Endothelial cell of umbilical vein (primary cell): ENCODE results near the gene PSMB2. TPM values are rescaled to one million over a fixed set of nuclear protein-coding genes. Genes with fewer than 3 reads are reported as not detected.

Source experiments
- BruUV-seq: library from RNA; stranded (reverse); fragments of 400-500 nt; replicated peaks from 2 replicates; lab custom pipeline; 2021; lab: Mats Ljungman, UMichigan
- CTCF ChIA-PET: fragments of 300-600, 350-600 bp; sonication (Branson Sonifier 250); formaldehyde crosslinking; loops from one replicate; lab custom pipeline; 2021; ENCODE audit warnings: antibody characterized with exemption, inconsistent platforms; lab: Charles Lee
- POLR2A ChIA-PET: fragments of 300-600, 350-600 bp; sonication (Branson Sonifier 250); formaldehyde crosslinking; loops from one replicate; lab custom pipeline; 2021; ENCODE audit warnings: antibody characterized with exemption, inconsistent platforms; lab: Charles Lee
- DNase-seq: peaks from one replicate; pipeline ENCODE4 v3.0.0-alpha.2; 2011; ENCODE audit warnings: low read depth, low spot score
- FAIRE-seq: peaks from 2 replicates; lab custom pipeline; 2011; peaks lifted over from hg19 to GRCh38; lab: Jason Lieb, UNC
- H2AFZ ChIP-seq: 2 replicates; pipeline ENCODE4 v1.6.0; 2012; ENCODE audit warnings: low read depth, low read length, control low read depth, inconsistent platforms
- H3K27ac ChIP-seq: 2 replicates; pipeline ENCODE4 v1.5.1; 2011; ENCODE audit warnings: low read depth, mild to moderate bottlenecking, control low read depth, low read length, moderate library complexity; ENCODE audit not compliant: insufficient read depth
- H3K27me3 ChIP-seq, 2 experiments: 2 replicates each; pipeline versions ENCODE4 v1.6.0 to v1.6.1; 2011; ENCODE audit warnings: low read length in 2 of 2, mixed read lengths in 1 of 2; ENCODE audit not compliant: control insufficient read depth in 2 of 2, insufficient read depth in 2 of 2
- H3K36me3 ChIP-seq, 2 experiments: 2 replicates in 1 of 2; 3 replicates in 1 of 2; pipeline ENCODE4 v1.5.1; 2011; ENCODE audit warnings: low read length in 2 of 2, mild to moderate bottlenecking in 1 of 2, moderate library complexity in 1 of 2; ENCODE audit not compliant: control insufficient read depth in 2 of 2, insufficient read depth in 2 of 2; ENCODE audit errors: extremely low read depth in 1 of 2
- H3K4me1 ChIP-seq: 3 replicates; pipeline ENCODE4 v1.5.1; 2011; ENCODE audit warnings: mild to moderate bottlenecking, low read length; ENCODE audit not compliant: control insufficient read depth, insufficient read depth; ENCODE audit errors: extremely low read depth
- H3K4me2 ChIP-seq: 2 replicates; pipeline ENCODE4 v1.6.1; 2011; ENCODE audit warnings: low read length, control low read depth, mixed read lengths; ENCODE audit not compliant: insufficient read depth
- H3K4me3 ChIP-seq, 3 experiments: fragments of 200-600 bp in 1 of 3; sonication (generic), shearing (Covaris generic) in 1 of 3; replicated peaks in 1 of 3; 2 replicates each; pipeline ENCODE4 v1.5.1; 2011 to 2016; ENCODE audit warnings: control low read depth in 3 of 3, low read length in 3 of 3, mild to moderate bottlenecking in 2 of 3, inconsistent platforms in 1 of 3, low read depth in 1 of 3, moderate library complexity in 1 of 3; ENCODE audit not compliant: insufficient read depth in 1 of 3
- H3K79me2 ChIP-seq: 2 replicates; pipeline ENCODE4 v1.6.0; 2012; ENCODE audit warnings: low read length, inconsistent platforms; ENCODE audit not compliant: control insufficient read depth, insufficient read depth
- H3K9ac ChIP-seq: replicated peaks from 2 replicates; pipeline ENCODE3; 2011; ENCODE audit warnings: low read length, control low read depth; ENCODE audit not compliant: insufficient read depth; ENCODE audit errors: extremely low read depth
- H3K9me1 ChIP-seq: replicated peaks from 3 replicates; pipeline ENCODE4 v1.6.0; 2011; ENCODE audit warnings: mild to moderate bottlenecking, low read length; ENCODE audit not compliant: control insufficient read depth, insufficient read depth; ENCODE audit errors: extremely low read depth
- H3K9me3 ChIP-seq: replicated peaks from 2 replicates; pipeline ENCODE4 v1.5.1; 2012; ENCODE audit warnings: low read length, inconsistent platforms; ENCODE audit not compliant: control insufficient read depth, insufficient read depth
- H4K20me1 ChIP-seq: replicated peaks from 2 replicates; pipeline ENCODE3; 2011; ENCODE audit warnings: mild to moderate bottlenecking, low read length; ENCODE audit not compliant: control insufficient read depth, insufficient read depth; ENCODE audit errors: extremely low read depth
- EZH2 ChIP-seq: IDR thresholded peaks from 2 replicates; pipeline ENCODE4 v1.6.1; 2012; ENCODE audit warnings: borderline replicate concordance, low read depth, mild to moderate bottlenecking, moderate library complexity, low read length, inconsistent platforms; ENCODE audit not compliant: severe bottlenecking
- FOS ChIP-seq: IDR thresholded peaks from 2 replicates; pipeline ENCODE4 v1.6.1; 2011; ENCODE audit warnings: mild to moderate bottlenecking, low read length, moderate library complexity, borderline replicate concordance; ENCODE audit not compliant: insufficient read depth
- GATA2 ChIP-seq: IDR thresholded peaks from 2 replicates; pipeline ENCODE4 v1.7.0; 2011; ENCODE audit warnings: low read depth, mild to moderate bottlenecking, moderate library complexity, mixed read lengths, low read length; ENCODE audit not compliant: insufficient read length, insufficient read depth
- JUN ChIP-seq: IDR thresholded peaks from 2 replicates; pipeline ENCODE4 v1.6.1; 2011; ENCODE audit warnings: borderline replicate concordance, low read depth; ENCODE audit not compliant: insufficient read length, insufficient read depth
- MAX ChIP-seq: IDR thresholded peaks from 2 replicates; pipeline ENCODE4 v1.6.1; 2011; ENCODE audit not compliant: insufficient read depth, insufficient read length
- MYC ChIP-seq: IDR thresholded peaks from one replicate; pipeline ENCODE4 v1.6.1; 2011; ENCODE audit warnings: mild to moderate bottlenecking, low read depth, low read length
- POLR2A ChIP-seq: IDR thresholded peaks from 2 replicates; pipeline ENCODE4 v1.6.1; 2012; ENCODE audit warnings: low read depth, mild to moderate bottlenecking, control low read depth, low read length
- POLR2AphosphoS5 ChIP-seq: IDR thresholded peaks from 2 replicates; pipeline ENCODE4 v1.6.1; 2012; ENCODE audit warnings: low read depth, mild to moderate bottlenecking, control low read depth, low read length, moderate library complexity; ENCODE audit not compliant: insufficient read depth
- dilution Hi-C: fragments of 300-500 bp; cut with MboI; formaldehyde crosslinking; loops from one replicate; pipeline ENCODE4 v1.15.0; 2019; ENCODE audit warnings: low sequenced_read_pairs; ENCODE audit not compliant: extremely low pct_ligation_motif_present
- intact Hi-C: fragments of 100-400 bp; cut with micrococcal nuclease; formaldehyde crosslinking; loops from one replicate; pipeline ENCODE4 v1.10.0; 2022
- polyA plus RNA-seq, 4 experiments: library from polyadenylated mRNA; depleted of rRNA in 3 of 4; stranded (reverse) in 3 of 4; unstranded in 1 of 4; fragments of >200 nt; gene quantifications; 2 replicates each; pipeline versions ENCODE4 v1.2.1 to v1.2.3, GENCODE V29; 2011 to 2012; ENCODE audit warnings: missing spikeins in 1 of 4
- total RNA-seq: library from RNA; stranded (reverse); gene quantifications from 2 replicates; pipeline ENCODE4 v1.2.3, GENCODE V29; 2021
- TF ChIP-seq, protein P1 (sequence below), 2 donors: IDR thresholded peaks; 1 replicate in 1 of 2; 2 replicates in 1 of 2; pipeline ENCODE4 v1.5.1; 2011; ENCODE audit warnings: low read length in 2 of 2, mild to moderate bottlenecking in 2 of 2, moderate library complexity in 2 of 2, control low read depth in 1 of 2, inconsistent platforms in 1 of 2, low read depth in 1 of 2; ENCODE audit not compliant: insufficient read depth in 1 of 2; ENCODE audit errors: extremely low read depth in 1 of 2

PSMB2 gene
- total and polyA plus RNA-seq, 2 donors (not counting 3 experiments of a cell fraction or from before 2014, with no cell fraction given): 93.6 to 118 TPM

- H3K36me3 ChIP-seq: no peaks in the 10 kb centered on the region
- intact Hi-C loops (no loop called here), dilution Hi-C loops (loop anchor here (25.0 kb wide), 1 partner anchor 95 kb away; no protein-coding TSS in a partner anchor)
- CTCF ChIA-PET: interaction anchor here (0.7 to 1.2 kb wide), 2 partner anchors 9 to 73 kb away, joined by 5 read pairs; no protein-coding TSS in a partner anchor
- POLR2A ChIA-PET: interaction anchor here (0.7 kb wide), 1 partner anchor 46 kb away, joined by 3 read pairs; no protein-coding TSS in a partner anchor
- H3K9me3 ChIP-seq: no peaks in the 10 kb centered on the region
- no peaks in the 10 kb centered on the region for H3K9me1 ChIP-seq
- H3K27ac ChIP-seq: no peak overlapping the region
- no peak for TF ChIP-seq FOS
- no peak for TF ChIP-seq GATA2
- TF ChIP-seq EZH2: no peak
- TF ChIP-seq MYC: no peak
- TF ChIP-seq MAX: no peak
- no peak for TF ChIP-seq JUN
- TF ChIP-seq POLR2A: no peak
- TF ChIP-seq, protein P1, sequence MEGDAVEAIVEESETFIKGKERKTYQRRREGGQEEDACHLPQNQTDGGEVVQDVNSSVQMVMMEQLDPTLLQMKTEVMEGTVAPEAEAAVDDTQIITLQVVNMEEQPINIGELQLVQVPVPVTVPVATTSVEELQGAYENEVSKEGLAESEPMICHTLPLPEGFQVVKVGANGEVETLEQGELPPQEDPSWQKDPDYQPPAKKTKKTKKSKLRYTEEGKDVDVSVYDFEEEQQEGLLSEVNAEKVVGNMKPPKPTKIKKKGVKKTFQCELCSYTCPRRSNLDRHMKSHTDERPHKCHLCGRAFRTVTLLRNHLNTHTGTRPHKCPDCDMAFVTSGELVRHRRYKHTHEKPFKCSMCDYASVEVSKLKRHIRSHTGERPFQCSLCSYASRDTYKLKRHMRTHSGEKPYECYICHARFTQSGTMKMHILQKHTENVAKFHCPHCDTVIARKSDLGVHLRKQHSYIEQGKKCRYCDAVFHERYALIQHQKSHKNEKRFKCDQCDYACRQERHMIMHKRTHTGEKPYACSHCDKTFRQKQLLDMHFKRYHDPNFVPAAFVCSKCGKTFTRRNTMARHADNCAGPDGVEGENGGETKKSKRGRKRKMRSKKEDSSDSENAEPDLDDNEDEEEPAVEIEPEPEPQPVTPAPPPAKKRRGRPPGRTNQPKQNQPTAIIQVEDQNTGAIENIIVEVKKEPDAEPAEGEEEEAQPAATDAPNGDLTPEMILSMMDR (IDR thresholded peaks at IDR 0.05; ENCODE audit: extremely low read depth in 1 of 2, insufficient read depth in 1 of 2, low read depth in 1 of 2, low read length in 2 of 2): no peak
- TF ChIP-seq POLR2AphosphoS5: no peak
- peak overlapping the region; percentile 63 for H3K4me2 ChIP-seq
- H3K9ac ChIP-seq: peak overlapping the region; percentile 96
- H3K27me3 ChIP-seq: peaks cover 16 to 23% of the 10 kb centered on the region in 2 experiments
- no peaks in the 10 kb centered on the region for H4K20me1 ChIP-seq
- peaks cover 36% of the 10 kb centered on the region for H3K79me2 ChIP-seq
- FAIRE-seq: no peak
- peak overlapping the region; percentile 64 to 100 (median 80) for H3K4me3 ChIP-seq
- peaks cover 16% of the 10 kb centered on the region for H3K4me1 ChIP-seq
- DNase-seq: peak; percentile 6
- no TSS peak for BruUV-seq
- peak overlapping the region; percentile 64 for H2AFZ ChIP-seq
These were observed 1.2 kb upstream of the PSMB2 start for GRCh38 chr1:35642471-35642955.
